Stimulated activated CD8-positive, alpha-beta memory T cell treated with anti-CD3 and anti-CD28 coated beads, Interleukin-4, amount 100 ng/mL, for 48 hours (primary cell): ENCODE results near the gene LY9.

Experiments
- DNase-seq: peaks from one replicate; pipeline ENCODE4 v3.0.0-alpha.2; 2020

LY9 gene

GRCh38 chr1:160838888-160839287, 42.9 kb downstream of the LY9 start:
- no peak for DNase-seq

- no peak for DNase-seq
These were observed 43.8 kb downstream of the LY9 start for GRCh38 chr1:160839746-160840145.

GRCh38 chr1:160841079-160841478, 45.1 kb downstream of the LY9 start:
- no peak for DNase-seq

GRCh38 chr1:160844447-160845232, 48.7 kb downstream of the LY9 start:
- no peak for DNase-seq

GRCh38 chr1:160846281-160846680, 50.3 kb downstream of the LY9 start:
- DNase-seq, result no peak

GRCh38 chr1:160850541-160850940, 54.6 kb downstream of the LY9 start:
- no peak for DNase-seq

GRCh38 chr1:160850993-160851392, 55.0 kb downstream of the LY9 start:
- DNase-seq, result no peak

- no peak for DNase-seq
These were observed 57.0 kb downstream of the LY9 start for GRCh38 chr1:160853014-160853413.

- DNase-seq, result no peak
These were observed 57.8 kb downstream of the LY9 start for GRCh38 chr1:160853754-160854153.

GRCh38 chr1:160855181-160855981, 59.4 kb downstream of the LY9 start:
- peak; percentile 49 for DNase-seq

GRCh38 chr1:160858097-160858496, 62.1 kb downstream of the LY9 start:
- DNase-seq, result no peak

GRCh38 chr1:160858507-160858906, 62.5 kb downstream of the LY9 start:
- no peak for DNase-seq

- no peak for DNase-seq
These were observed 63.2 kb downstream of the LY9 start for GRCh38 chr1:160859166-160859565.

GRCh38 chr1:160860840-160861505, 65.0 kb downstream of the LY9 start:
- DNase-seq, result no peak

GRCh38 chr1:160862203-160863060, 66.5 kb downstream of the LY9 start, which contains the start of gene CD244:
Gene CD244, minus strand, starts transcription at chr1:160862887. Its CDS starts 210 bp downstream, at chr1:160862677.
- DNase-seq, result peak; percentile 73

- no peak for DNase-seq
These were observed 67.2 kb downstream of the LY9 start for GRCh38 chr1:160863061-160863773.

GRCh38 chr1:160863774-160864131, 67.8 kb downstream of the LY9 start:
- DNase-seq, result no peak

GRCh38 chr1:160864173-160864572, 68.2 kb downstream of the LY9 start:
- no peak for DNase-seq

GRCh38 chr1:160865337-160865736, 69.4 kb downstream of the LY9 start:
- DNase-seq, result no peak

GRCh38 chr1:160866001-160866694, 70.2 kb downstream of the LY9 start:
- no peak for DNase-seq

- no peak for DNase-seq
These were observed 70.8 kb downstream of the LY9 start for GRCh38 chr1:160866695-160867260.
